Panc1 (cell line): ENCODE results near the gene SYT9. TPM values are rescaled to one million over a fixed set of nuclear protein-coding genes. Genes with fewer than 3 reads are reported as not detected.

ENCODE experiments used
- ATAC-seq: fragments of 200-7000 bp; cut with Tn5 transposase; 2 replicates; pipeline ENCODE4 v1.9.1; 2020; ENCODE audit warnings: mild to moderate bottlenecking, moderate library complexity
- BruUV-seq: library from RNA; stranded (reverse); fragments of 400-500 nt; replicated peaks from 2 replicates; lab custom pipeline; 2021; lab: Mats Ljungman, UMichigan
- CTCF ChIA-PET: fragments of 300-600 bp; sonication (Branson Sonifier 250); formaldehyde crosslinking; loops from one replicate; lab custom pipeline; 2022; ENCODE audit warnings: antibody characterized with exemption; lab: Charles Lee
- POLR2A ChIA-PET: fragments of 300-600 bp; sonication (Branson Sonifier 250); formaldehyde crosslinking; loops from one replicate; lab custom pipeline; 2022; ENCODE audit warnings: antibody characterized with exemption; lab: Charles Lee
- DNase-seq: peaks from one replicate; pipeline ENCODE4 v3.0.0-alpha.2; 2010; ENCODE audit warnings: low read depth, low spot score
- H3K27ac ChIP-seq: 2 replicates; pipeline ENCODE4 v1.5.1; 2011; ENCODE audit warnings: mild to moderate bottlenecking, low read length, inconsistent platforms
- H3K27me3 ChIP-seq: fragments of 200-500 bp; sonication (Bioruptor generic); 2 replicates; pipeline ENCODE4 v1.6.0; 2014; ENCODE audit warnings: low read length, inconsistent platforms; ENCODE audit not compliant: control insufficient read depth, insufficient read depth
- H3K36me3 ChIP-seq: fragments of 200-500 bp; sonication (Bioruptor generic); 2 replicates; pipeline ENCODE4 v1.5.1; 2014; ENCODE audit warnings: inconsistent platforms, mild to moderate bottlenecking, low read length, moderate library complexity; ENCODE audit not compliant: control insufficient read depth, insufficient read depth
- H3K4me1 ChIP-seq: 2 replicates; pipeline ENCODE4 v1.5.1; 2011; ENCODE audit warnings: inconsistent platforms, mild to moderate bottlenecking, low read length, moderate library complexity; ENCODE audit not compliant: control insufficient read depth, insufficient read depth
- H3K4me3 ChIP-seq, 2 experiments: 2 replicates each; pipeline ENCODE4 v1.5.1; 2011 to 2012; ENCODE audit warnings: low read depth in 2 of 2, low read length in 2 of 2, mild to moderate bottlenecking in 2 of 2, inconsistent platforms in 1 of 2, moderate library complexity in 1 of 2
- H3K9me3 ChIP-seq: fragments of 200-500 bp; sonication (Bioruptor generic); 2 replicates; pipeline ENCODE4 v1.5.1; 2014; ENCODE audit warnings: low read depth, mild to moderate bottlenecking, inconsistent platforms, low read length, moderate library complexity; ENCODE audit not compliant: control insufficient read depth, insufficient read depth
- CTCF ChIP-seq: fragments of 450-650 bp; IDR thresholded peaks from 2 replicates; pipeline ENCODE4 v1.5.1; 2017; ENCODE audit warnings: mild to moderate bottlenecking
- POLR2AphosphoS5 ChIP-seq: IDR thresholded peaks from 2 replicates; pipeline ENCODE4 v1.6.1; 2012; ENCODE audit warnings: mild to moderate bottlenecking, low read depth, low read length, moderate library complexity
- REST ChIP-seq, 2 experiments: IDR thresholded peaks; 2 replicates each; pipeline ENCODE4 v1.6.1; 2011 to 2012; ENCODE audit warnings: low read depth in 2 of 2, control low read depth in 1 of 2, low read length in 1 of 2, mild to moderate bottlenecking in 1 of 2, moderate library complexity in 1 of 2; ENCODE audit not compliant: insufficient read depth in 1 of 2
- SIN3A ChIP-seq: IDR thresholded peaks from 2 replicates; pipeline ENCODE4 v1.6.1; 2012; ENCODE audit warnings: low read depth, mild to moderate bottlenecking, low read length, moderate library complexity, borderline replicate concordance; ENCODE audit not compliant: insufficient read depth
- TCF7L2 ChIP-seq: IDR thresholded peaks from 2 replicates; pipeline ENCODE4 v1.6.1; 2011; ENCODE audit warnings: mild to moderate bottlenecking, low read depth, low read length, inconsistent platforms
- in situ Hi-C: cut with HindIII; loops from 2 replicates; pipeline ENCODE4 v1.10.0; 2016; ENCODE audit warnings: low sequenced_read_pairs, low pct_unique_long_range_greater_than_20kb
- intact Hi-C: fragments of 100-400 bp; cut with micrococcal nuclease; formaldehyde crosslinking; loops from one replicate; pipeline ENCODE4 v1.10.0; 2022; ENCODE audit not compliant: unreplicated experiment
- total RNA-seq: library from RNA; stranded (reverse); gene quantifications from one replicate; pipeline ENCODE4 v1.2.1, GENCODE V29; 2021; ENCODE audit not compliant: unreplicated experiment

The SYT9 gene
- total RNA-seq, 1 experiment from 2014 or later, result 3.7 TPM

GRCh38 chr11:7281809-7282208, 30.1 kb downstream of the SYT9 start:
- Histone ChIP-seq H3K27ac (no peak overlapping the region), H3K9me3 (no peaks in the 10 kb centered on the region; the same call in 1 of the 2 replicates), H3K36me3 (no peaks in the 10 kb centered on the region), H3K4me1 (no peaks in the 10 kb centered on the region), H3K27me3 (no peaks in the 10 kb centered on the region), H3K4me3 (no peak overlapping the region)
- no peak for TF ChIP-seq TCF7L2
- no peak for TF ChIP-seq REST (IDR thresholded peaks at IDR 0.05; ENCODE audit: insufficient read depth in 1 of 2, low read depth in 2 of 2, low read length in 1 of 2)
- no peak for TF ChIP-seq SIN3A
- no peak for TF ChIP-seq CTCF
- TF ChIP-seq POLR2AphosphoS5, result no peak
- in situ Hi-C loops (no loop called here), intact Hi-C loops (no loop called here)
- BruUV-seq, result no TSS peak
- no peak for DNase-seq
- ATAC-seq, result no peak
- ChIA-PET POLR2A (no interaction called here), CTCF (no interaction called here)

- no peak for ATAC-seq
- BruUV-seq, result no TSS peak
- ChIA-PET CTCF (no interaction called here), POLR2A (no interaction called here)
- no peaks in the 10 kb centered on the region for H3K27me3 ChIP-seq
- H3K9me3 ChIP-seq, result no peaks in the 10 kb centered on the region; the same call in 1 of the 2 replicates
- in situ Hi-C loops (no loop called here), intact Hi-C loops (no loop called here)
- TF ChIP-seq REST (IDR thresholded peaks at IDR 0.05; ENCODE audit: insufficient read depth in 1 of 2, low read depth in 2 of 2, low read length in 1 of 2) (no peak), CTCF (no peak)
- no peak overlapping the region for H3K27ac ChIP-seq
- DNase-seq, result no peak
- H3K36me3 ChIP-seq, result no peaks in the 10 kb centered on the region
- no peaks in the 10 kb centered on the region for H3K4me1 ChIP-seq
- H3K4me3 ChIP-seq, result no peak overlapping the region
These were observed 34.5 kb downstream of the SYT9 start for GRCh38 chr11:7286178-7286577.
